ENCODE results near the gene PPP1R1B.

The PPP1R1B gene

DNA sequence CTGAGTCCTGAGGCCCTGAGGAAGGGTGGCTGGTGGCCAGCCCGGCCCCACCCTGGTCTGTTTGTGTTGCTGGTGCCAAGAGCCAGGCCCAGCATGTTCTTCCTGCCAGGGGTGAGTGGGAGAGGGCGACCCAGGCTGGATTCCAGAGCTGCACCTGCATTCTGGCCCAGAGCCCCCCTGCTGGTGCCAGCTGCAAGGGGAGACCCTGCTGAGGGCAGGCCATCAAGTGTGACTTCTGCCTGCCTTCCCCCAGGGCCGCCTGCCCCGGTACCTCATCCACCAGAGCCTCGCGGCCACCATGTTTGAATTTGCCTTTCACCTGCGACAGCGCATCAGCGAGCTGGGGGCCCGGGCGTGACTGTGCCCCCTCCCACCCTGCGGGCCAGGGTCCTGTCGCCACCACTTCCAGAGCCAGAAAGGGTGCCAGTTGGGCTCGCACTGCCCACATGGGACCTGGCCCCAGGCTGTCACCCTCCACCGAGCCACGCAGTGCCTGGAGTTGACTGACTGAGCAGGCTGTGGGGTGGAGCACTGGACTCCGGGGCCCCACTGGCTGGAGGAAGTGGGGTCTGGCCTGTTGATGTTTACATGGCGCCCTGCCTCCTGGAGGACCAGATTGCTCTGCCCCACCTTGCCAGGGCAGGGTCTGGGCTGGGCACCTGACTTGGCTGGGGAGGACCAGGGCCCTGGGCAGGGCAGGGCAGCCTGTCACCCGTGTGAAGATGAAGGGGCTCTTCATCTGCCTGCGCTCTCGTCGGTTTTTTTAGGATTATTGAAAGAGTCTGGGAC, 36.0 kb downstream of the PPP1R1B start:
- no peak overlapping the region for H3K9ac ChIP-seq
- TF ChIP-seq CTCF (IDR thresholded peaks at IDR 0.05), result no peak
- H3K27me3 ChIP-seq (ENCODE audit: control insufficient read depth, insufficient read depth, low read length), result no peaks in the 10 kb centered on the region
- H3K27ac ChIP-seq, result peak overlapping the region; percentile 6
- no peak overlapping the region for H2AFZ ChIP-seq
- H3K9me3 ChIP-seq (ENCODE audit: control insufficient read depth, low read length), result no peaks in the 10 kb centered on the region
- H3K79me2 ChIP-seq, result no peaks in the 10 kb centered on the region
- no peaks in the 10 kb centered on the region for H3K36me3 ChIP-seq (ENCODE audit: control insufficient read depth, insufficient read depth, low read length)
- H3K4me2 ChIP-seq (ENCODE audit: low read length), result no peak overlapping the region
- H3K4me1 ChIP-seq, result peaks cover 52% of the 10 kb centered on the region
- H3K4me3 ChIP-seq (ENCODE audit: low read depth, low read length), result no peak overlapping the region

GRCh38 chr17:39663340-39663687, 36.6 kb downstream of the PPP1R1B start:
- Histone ChIP-seq H3K4me1 (peaks cover 52% of the 10 kb centered on the region), H3K9ac (no peak overlapping the region), H3K4me3 (ENCODE audit: low read depth, low read length) (no peak overlapping the region), H3K27me3 (ENCODE audit: control insufficient read depth, insufficient read depth, low read length) (no peaks in the 10 kb centered on the region), H3K9me3 (ENCODE audit: control insufficient read depth, low read length) (no peaks in the 10 kb centered on the region), H3K27ac (peak overlapping the region; percentile 74), H3K36me3 (ENCODE audit: control insufficient read depth, insufficient read depth, low read length) (no peaks in the 10 kb centered on the region), H3K4me2 (ENCODE audit: low read length) (no peak overlapping the region), H2AFZ (no peak overlapping the region), H3K79me2 (no peaks in the 10 kb centered on the region)
- no peak for TF ChIP-seq CTCF (IDR thresholded peaks at IDR 0.05)

GRCh38 chr17:39663688-39664580, 37.2 kb downstream of the PPP1R1B start:
- Histone ChIP-seq H3K4me3 (ENCODE audit: low read depth, low read length) (no peak overlapping the region), H3K27me3 (ENCODE audit: control insufficient read depth, insufficient read depth, low read length) (no peaks in the 10 kb centered on the region), H3K4me2 (ENCODE audit: low read length) (no peak overlapping the region), H3K36me3 (ENCODE audit: control insufficient read depth, insufficient read depth, low read length) (no peaks in the 10 kb centered on the region), H3K4me1 (peaks cover 55% of the 10 kb centered on the region), H3K9ac (no peak overlapping the region), H2AFZ (peak overlapping the region; percentile 11), H3K27ac (peak overlapping the region; percentile 74), H3K9me3 (ENCODE audit: control insufficient read depth, low read length) (no peaks in the 10 kb centered on the region), H3K79me2 (no peaks in the 10 kb centered on the region)
- no peak for TF ChIP-seq CTCF (IDR thresholded peaks at IDR 0.05)

GRCh38 chr17:39664581-39665561, 38.1 kb downstream of the PPP1R1B start, which contains the start of gene TCAP:
Gene TCAP (plus strand): TSS chr17:39665349. CDS start chr17:39665360, 11 bp downstream.
- no peaks in the 10 kb centered on the region for H3K36me3 ChIP-seq (ENCODE audit: control insufficient read depth, insufficient read depth, low read length)
- peaks cover 55% of the 10 kb centered on the region for H3K4me1 ChIP-seq
- no peaks in the 10 kb centered on the region for H3K27me3 ChIP-seq (ENCODE audit: control insufficient read depth, insufficient read depth, low read length)
- peak within 1 kb of the TSS; percentile 74 for H3K27ac ChIP-seq
- no peaks in the 10 kb centered on the region for H3K79me2 ChIP-seq
- H3K9me3 ChIP-seq (ENCODE audit: control insufficient read depth, low read length), result no peaks in the 10 kb centered on the region
- H3K9ac ChIP-seq, result no peak within 1 kb of the TSS
- no peak within 1 kb of the TSS for H3K4me2 ChIP-seq (ENCODE audit: low read length)
- H3K4me3 ChIP-seq (ENCODE audit: low read depth, low read length), result no peak within 1 kb of the TSS
- no peak for TF ChIP-seq CTCF (IDR thresholded peaks at IDR 0.05)
- peak within 1 kb of the TSS; percentile 57 for H2AFZ ChIP-seq

Measured in parathyroid adenoma (tissue), 2 donors.